ENCODE results near the gene POU1F1. TPM values are rescaled to one million over a fixed set of nuclear protein-coding genes. Genes with fewer than 3 reads are reported as not detected.
"Not testable (repeated sequence)": the region's sequence is repeated elsewhere in the genome, so short reads cannot be mapped to it uniquely, and the experiment has no call there.

Gene POU1F1
- total RNA-seq, 1 experiment from 2014 or later = not detected

DNA sequence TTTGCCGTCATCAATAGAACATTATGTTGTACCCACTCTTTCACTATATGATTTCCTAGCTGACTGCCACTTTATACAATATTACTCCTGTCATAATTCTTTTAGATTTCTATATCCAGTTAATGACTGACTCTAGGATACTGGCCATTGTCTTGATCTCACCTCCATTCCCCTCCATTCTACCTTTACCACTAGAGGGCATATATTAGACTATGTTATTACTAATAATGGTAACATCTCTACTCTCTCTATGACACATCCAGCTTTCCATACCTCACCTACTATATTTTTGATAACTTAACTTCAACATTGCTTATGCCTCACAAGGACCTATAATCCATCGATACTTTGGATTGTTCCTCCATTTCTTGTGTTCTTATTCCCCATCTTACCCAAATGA, 31.4 kb upstream of the POU1F1 start:
- Histone ChIP-seq H3K4me3 (ENCODE audit: low read length) (no peak overlapping the region), H3K27me3 (ENCODE audit: low read length) (no peaks in the 10 kb centered on the region), H3K36me3 (ENCODE audit: insufficient read depth, low read length) (no peaks in the 10 kb centered on the region), H3K79me2 (ENCODE audit: low read length) (no peaks in the 10 kb centered on the region), H3K4me2 (ENCODE audit: low read depth, low read length, poor library complexity, severe bottlenecking) (no peak overlapping the region), H3K9me3 (ENCODE audit: low read length) (no peaks in the 10 kb centered on the region), H2AFZ (ENCODE audit: low read length) (no peak overlapping the region), H4K20me1 (ENCODE audit: insufficient read depth, low read depth, low read length) (no peaks in the 10 kb centered on the region), H3K27ac (ENCODE audit: low read length) (no peak overlapping the region), H3K4me1 (ENCODE audit: low read length) (no peaks in the 10 kb centered on the region), H3K9ac (ENCODE audit: low read length) (no peak overlapping the region), H3K9me2 (replicated peaks; ENCODE audit: insufficient read depth, low read length) (no peaks in the 10 kb centered on the region)
- DNase-seq = peak; percentile 50

- H3K79me2 ChIP-seq (ENCODE audit: low read length) = no peaks in the 10 kb centered on the region
- DNase-seq = no peak
- H3K9me3 ChIP-seq (ENCODE audit: low read length) = no peaks in the 10 kb centered on the region
- no peaks in the 10 kb centered on the region for H4K20me1 ChIP-seq (ENCODE audit: insufficient read depth, low read depth, low read length)
- no peak overlapping the region for H3K27ac ChIP-seq (ENCODE audit: low read length)
- no peaks in the 10 kb centered on the region for H3K4me1 ChIP-seq (ENCODE audit: low read length)
- H3K9ac ChIP-seq (ENCODE audit: low read length) = no peak overlapping the region
- no peak overlapping the region for H3K4me2 ChIP-seq (ENCODE audit: low read depth, low read length, poor library complexity, severe bottlenecking)
- H3K36me3 ChIP-seq (ENCODE audit: insufficient read depth, low read length) = no peaks in the 10 kb centered on the region
- H3K4me3 ChIP-seq (ENCODE audit: low read length) = no peak overlapping the region
- H3K27me3 ChIP-seq (ENCODE audit: low read length) = no peaks in the 10 kb centered on the region
- H3K9me2 ChIP-seq (replicated peaks; ENCODE audit: insufficient read depth, low read length) = no peaks in the 10 kb centered on the region
- no peak overlapping the region for H2AFZ ChIP-seq (ENCODE audit: low read length)
Observed at GRCh38 chr3:87305517-87305916, 29.1 kb upstream of the POU1F1 start.

DNA sequence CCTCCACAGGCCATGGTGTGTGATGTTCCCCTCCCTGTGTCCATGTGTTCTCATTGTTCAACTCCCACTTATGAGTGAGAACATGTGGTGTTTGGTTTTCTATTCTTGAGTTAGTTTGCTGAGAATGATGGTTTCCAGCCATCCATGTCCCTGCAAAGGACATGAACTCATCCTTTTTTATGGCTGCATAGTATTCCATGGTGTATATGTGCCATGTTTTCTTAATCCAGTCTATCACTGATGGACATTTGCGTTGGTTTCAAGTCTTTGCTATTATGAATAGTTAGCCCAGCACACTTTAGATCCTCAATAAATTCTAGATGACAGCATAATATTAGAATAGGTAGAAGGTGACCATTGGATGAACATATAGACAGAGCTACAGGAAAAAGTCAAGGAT, 28.6 kb upstream of the POU1F1 start:
- H3K4me1 ChIP-seq (ENCODE audit: low read length); H3K27me3 ChIP-seq (ENCODE audit: low read length); H3K36me3 ChIP-seq (ENCODE audit: insufficient read depth, low read length); H3K4me2 ChIP-seq (ENCODE audit: low read depth, low read length, poor library complexity, severe bottlenecking); H3K9me3 ChIP-seq (ENCODE audit: low read length); H3K27ac ChIP-seq (ENCODE audit: low read length); H3K9ac ChIP-seq (ENCODE audit: low read length); H2AFZ ChIP-seq (ENCODE audit: low read length); DNase-seq; H3K79me2 ChIP-seq (ENCODE audit: low read length); H4K20me1 ChIP-seq (ENCODE audit: insufficient read depth, low read depth, low read length); H3K4me3 ChIP-seq (ENCODE audit: low read length); H3K9me2 ChIP-seq (replicated peaks; ENCODE audit: insufficient read depth, low read length): not testable (repeated sequence)

- Histone ChIP-seq H3K27ac (ENCODE audit: low read length) (no peak overlapping the region), H3K36me3 (ENCODE audit: insufficient read depth, low read length) (no peaks in the 10 kb centered on the region), H3K9me3 (ENCODE audit: low read length) (no peaks in the 10 kb centered on the region), H3K4me1 (ENCODE audit: low read length) (no peaks in the 10 kb centered on the region), H3K79me2 (ENCODE audit: low read length) (no peaks in the 10 kb centered on the region), H3K4me3 (ENCODE audit: low read length) (no peak overlapping the region), H3K9ac (ENCODE audit: low read length) (no peak overlapping the region), H4K20me1 (ENCODE audit: insufficient read depth, low read depth, low read length) (no peaks in the 10 kb centered on the region), H2AFZ (ENCODE audit: low read length) (no peak overlapping the region), H3K27me3 (ENCODE audit: low read length) (no peaks in the 10 kb centered on the region), H3K4me2 (ENCODE audit: low read depth, low read length, poor library complexity, severe bottlenecking) (no peak overlapping the region), H3K9me2 (replicated peaks; ENCODE audit: insufficient read depth, low read length) (no peaks in the 10 kb centered on the region)
- peak; percentile 62 for DNase-seq
Observed at GRCh38 chr3:87298111-87298718, 21.8 kb upstream of the POU1F1 start.

- H3K4me2 ChIP-seq (ENCODE audit: low read depth, low read length, poor library complexity, severe bottlenecking) = no peak overlapping the region
- H3K27ac ChIP-seq (ENCODE audit: low read length) = no peak overlapping the region
- no peaks in the 10 kb centered on the region for H3K79me2 ChIP-seq (ENCODE audit: low read length)
- H3K4me3 ChIP-seq (ENCODE audit: low read length) = no peak overlapping the region
- no peak for DNase-seq
- no peak overlapping the region for H3K9ac ChIP-seq (ENCODE audit: low read length)
- no peaks in the 10 kb centered on the region for H3K9me2 ChIP-seq (replicated peaks; ENCODE audit: insufficient read depth, low read length)
- H3K36me3 ChIP-seq (ENCODE audit: insufficient read depth, low read length) = no peaks in the 10 kb centered on the region
- H3K27me3 ChIP-seq (ENCODE audit: low read length) = no peaks in the 10 kb centered on the region
- no peak overlapping the region for H2AFZ ChIP-seq (ENCODE audit: low read length)
- H3K9me3 ChIP-seq (ENCODE audit: low read length) = no peaks in the 10 kb centered on the region
- H4K20me1 ChIP-seq (ENCODE audit: insufficient read depth, low read depth, low read length) = no peaks in the 10 kb centered on the region
- H3K4me1 ChIP-seq (ENCODE audit: low read length) = no peaks in the 10 kb centered on the region
Observed at GRCh38 chr3:87288446-87288845, 12.1 kb upstream of the POU1F1 start.

DNA sequence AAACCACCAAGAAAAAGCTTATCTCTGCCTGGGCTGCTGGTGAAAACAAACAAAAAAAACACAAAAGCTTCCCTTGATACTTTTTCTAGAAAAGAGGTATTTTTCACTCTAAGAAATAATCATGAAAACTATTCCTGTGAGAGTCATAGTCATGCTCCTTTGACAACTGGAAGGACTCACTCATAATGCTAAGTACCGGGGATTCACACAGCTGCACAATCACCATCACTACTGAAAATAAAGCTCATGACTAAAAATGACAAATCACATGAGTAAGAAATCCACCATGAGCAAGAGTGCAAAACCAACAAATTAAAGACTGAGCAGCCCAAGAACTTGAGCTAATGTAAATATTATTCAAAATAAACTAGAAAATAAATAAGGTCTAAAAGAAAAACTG, 10.6 kb upstream of the POU1F1 start:
- H3K27me3 ChIP-seq (ENCODE audit: low read length) = no peaks in the 10 kb centered on the region
- no peak overlapping the region for H3K9ac ChIP-seq (ENCODE audit: low read length)
- no peaks in the 10 kb centered on the region for H3K79me2 ChIP-seq (ENCODE audit: low read length)
- DNase-seq = no peak
- H2AFZ ChIP-seq (ENCODE audit: low read length) = no peak overlapping the region
- H3K4me2 ChIP-seq (ENCODE audit: low read depth, low read length, poor library complexity, severe bottlenecking) = no peak overlapping the region
- H4K20me1 ChIP-seq (ENCODE audit: insufficient read depth, low read depth, low read length) = no peaks in the 10 kb centered on the region
- H3K4me1 ChIP-seq (ENCODE audit: low read length) = no peaks in the 10 kb centered on the region
- no peak overlapping the region for H3K27ac ChIP-seq (ENCODE audit: low read length)
- H3K4me3 ChIP-seq (ENCODE audit: low read length) = no peak overlapping the region
- no peaks in the 10 kb centered on the region for H3K9me3 ChIP-seq (ENCODE audit: low read length)
- H3K36me3 ChIP-seq (ENCODE audit: insufficient read depth, low read length) = no peaks in the 10 kb centered on the region
- H3K9me2 ChIP-seq (replicated peaks; ENCODE audit: insufficient read depth, low read length) = no peaks in the 10 kb centered on the region

- H3K27ac ChIP-seq (ENCODE audit: low read length) = no peak overlapping the region
- H3K4me2 ChIP-seq (ENCODE audit: low read depth, low read length, poor library complexity, severe bottlenecking) = no peak overlapping the region
- no peaks in the 10 kb centered on the region for H4K20me1 ChIP-seq (ENCODE audit: insufficient read depth, low read depth, low read length)
- no peak overlapping the region for H2AFZ ChIP-seq (ENCODE audit: low read length)
- no peaks in the 10 kb centered on the region for H3K9me2 ChIP-seq (replicated peaks; ENCODE audit: insufficient read depth, low read length)
- H3K79me2 ChIP-seq (ENCODE audit: low read length) = no peaks in the 10 kb centered on the region
- H3K4me1 ChIP-seq (ENCODE audit: low read length) = no peaks in the 10 kb centered on the region; the same call in 1 of the 2 replicates
- H3K9me3 ChIP-seq (ENCODE audit: low read length) = no peaks in the 10 kb centered on the region
- no peaks in the 10 kb centered on the region for H3K36me3 ChIP-seq (ENCODE audit: insufficient read depth, low read length)
- no peak for DNase-seq
- H3K4me3 ChIP-seq (ENCODE audit: low read length) = no peak overlapping the region
- no peaks in the 10 kb centered on the region for H3K27me3 ChIP-seq (ENCODE audit: low read length)
- no peak overlapping the region for H3K9ac ChIP-seq (ENCODE audit: low read length)
Observed at GRCh38 chr3:87272718-87273341, 3.6 kb downstream of the POU1F1 start.

GRCh38 chr3:87270908-87271700, 5.3 kb downstream of the POU1F1 start:
- no peaks in the 10 kb centered on the region for H4K20me1 ChIP-seq (ENCODE audit: insufficient read depth, low read depth, low read length)
- H3K9me2 ChIP-seq (replicated peaks; ENCODE audit: insufficient read depth, low read length) = no peaks in the 10 kb centered on the region
- H3K4me2 ChIP-seq (ENCODE audit: low read depth, low read length, poor library complexity, severe bottlenecking) = no peak overlapping the region
- H3K27me3 ChIP-seq (ENCODE audit: low read length) = no peaks in the 10 kb centered on the region
- H3K79me2 ChIP-seq (ENCODE audit: low read length) = no peaks in the 10 kb centered on the region
- no peak overlapping the region for H3K27ac ChIP-seq (ENCODE audit: low read length)
- no peak overlapping the region for H3K4me3 ChIP-seq (ENCODE audit: low read length)
- no peak for DNase-seq
- H3K36me3 ChIP-seq (ENCODE audit: insufficient read depth, low read length) = no peaks in the 10 kb centered on the region
- H3K9me3 ChIP-seq (ENCODE audit: low read length) = no peaks in the 10 kb centered on the region
- no peak overlapping the region for H2AFZ ChIP-seq (ENCODE audit: low read length)
- H3K4me1 ChIP-seq (ENCODE audit: low read length) = no peaks in the 10 kb centered on the region; the same call in 1 of the 2 replicates
- H3K9ac ChIP-seq (ENCODE audit: low read length) = no peak overlapping the region
